AG10803 (cell line): ENCODE results near the gene CDC42EP4.

Experiments used
- DNase-seq: peaks from one replicate; pipeline ENCODE4 v3.0.0; 2010; ENCODE audit warnings: low read depth
- H3K4me3 ChIP-seq: 2 replicates; pipeline ENCODE4 v1.5.1; 2011; ENCODE audit warnings: mild to moderate bottlenecking, low read length, control low read depth
- TF ChIP-seq, protein P1 (sequence below): conservative IDR thresholded peaks from 2 replicates; pipeline ENCODE4 v1.5.1; 2011; ENCODE audit warnings: mild to moderate bottlenecking, low read length, control low read depth, inconsistent platforms

The CDC42EP4 gene, protein sequence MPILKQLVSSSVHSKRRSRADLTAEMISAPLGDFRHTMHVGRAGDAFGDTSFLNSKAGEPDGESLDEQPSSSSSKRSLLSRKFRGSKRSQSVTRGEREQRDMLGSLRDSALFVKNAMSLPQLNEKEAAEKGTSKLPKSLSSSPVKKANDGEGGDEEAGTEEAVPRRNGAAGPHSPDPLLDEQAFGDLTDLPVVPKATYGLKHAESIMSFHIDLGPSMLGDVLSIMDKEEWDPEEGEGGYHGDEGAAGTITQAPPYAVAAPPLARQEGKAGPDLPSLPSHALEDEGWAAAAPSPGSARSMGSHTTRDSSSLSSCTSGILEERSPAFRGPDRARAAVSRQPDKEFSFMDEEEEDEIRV

DNA sequence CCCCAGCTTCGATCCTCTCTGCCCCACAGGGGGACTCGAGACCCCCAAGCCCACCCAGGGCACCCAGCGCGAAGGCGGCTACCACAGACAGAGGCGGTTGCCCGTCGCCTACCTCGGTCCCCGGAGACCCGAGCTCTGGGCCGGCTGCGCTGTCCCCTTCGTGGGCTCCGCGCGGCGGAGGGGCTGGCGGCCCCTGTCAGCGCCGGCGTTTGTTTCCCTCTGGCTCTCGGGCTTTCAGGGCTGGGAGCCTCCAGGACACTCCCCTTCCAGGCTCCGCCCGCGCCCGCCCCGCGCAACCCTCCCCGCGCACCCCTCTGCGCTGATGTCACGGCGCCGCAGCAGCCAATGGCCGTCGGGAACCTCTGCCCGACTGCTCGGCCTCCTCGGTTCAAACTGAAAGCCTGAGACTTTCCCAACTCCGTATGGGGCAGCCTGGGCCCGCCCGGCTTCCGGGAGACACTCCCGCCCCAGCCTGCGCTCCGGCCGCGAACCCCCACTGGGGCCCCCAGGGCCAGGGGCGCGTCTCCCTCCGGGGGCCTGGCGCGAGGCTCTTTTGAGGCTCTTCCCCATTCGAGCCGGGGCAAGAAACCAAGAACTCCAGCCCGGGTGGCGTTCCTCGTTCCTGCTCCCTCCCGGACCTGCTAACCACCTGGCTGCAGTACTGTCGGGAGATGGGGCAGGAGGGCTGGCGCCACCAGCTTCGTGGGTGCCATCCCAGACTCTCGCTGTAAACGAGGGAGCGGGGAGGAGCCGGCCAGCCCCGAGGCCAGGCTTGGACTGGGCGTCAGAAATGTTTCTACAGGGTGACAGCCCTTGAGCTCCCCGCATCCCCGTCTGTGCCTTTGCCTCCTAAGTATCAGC, at the start of gene CDC42EP4:
Gene CDC42EP4, minus strand, starts transcription at position 221 of the 861 bp plus-strand sequence. CDS start 25,501 bp downstream, outside the sequence.
- DNase-seq, result peak; percentile 93
- peak within 1 kb of the TSS; percentile 95 for H3K4me3 ChIP-seq
- TF ChIP-seq, protein P1, sequence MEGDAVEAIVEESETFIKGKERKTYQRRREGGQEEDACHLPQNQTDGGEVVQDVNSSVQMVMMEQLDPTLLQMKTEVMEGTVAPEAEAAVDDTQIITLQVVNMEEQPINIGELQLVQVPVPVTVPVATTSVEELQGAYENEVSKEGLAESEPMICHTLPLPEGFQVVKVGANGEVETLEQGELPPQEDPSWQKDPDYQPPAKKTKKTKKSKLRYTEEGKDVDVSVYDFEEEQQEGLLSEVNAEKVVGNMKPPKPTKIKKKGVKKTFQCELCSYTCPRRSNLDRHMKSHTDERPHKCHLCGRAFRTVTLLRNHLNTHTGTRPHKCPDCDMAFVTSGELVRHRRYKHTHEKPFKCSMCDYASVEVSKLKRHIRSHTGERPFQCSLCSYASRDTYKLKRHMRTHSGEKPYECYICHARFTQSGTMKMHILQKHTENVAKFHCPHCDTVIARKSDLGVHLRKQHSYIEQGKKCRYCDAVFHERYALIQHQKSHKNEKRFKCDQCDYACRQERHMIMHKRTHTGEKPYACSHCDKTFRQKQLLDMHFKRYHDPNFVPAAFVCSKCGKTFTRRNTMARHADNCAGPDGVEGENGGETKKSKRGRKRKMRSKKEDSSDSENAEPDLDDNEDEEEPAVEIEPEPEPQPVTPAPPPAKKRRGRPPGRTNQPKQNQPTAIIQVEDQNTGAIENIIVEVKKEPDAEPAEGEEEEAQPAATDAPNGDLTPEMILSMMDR, result no peak

DNA sequence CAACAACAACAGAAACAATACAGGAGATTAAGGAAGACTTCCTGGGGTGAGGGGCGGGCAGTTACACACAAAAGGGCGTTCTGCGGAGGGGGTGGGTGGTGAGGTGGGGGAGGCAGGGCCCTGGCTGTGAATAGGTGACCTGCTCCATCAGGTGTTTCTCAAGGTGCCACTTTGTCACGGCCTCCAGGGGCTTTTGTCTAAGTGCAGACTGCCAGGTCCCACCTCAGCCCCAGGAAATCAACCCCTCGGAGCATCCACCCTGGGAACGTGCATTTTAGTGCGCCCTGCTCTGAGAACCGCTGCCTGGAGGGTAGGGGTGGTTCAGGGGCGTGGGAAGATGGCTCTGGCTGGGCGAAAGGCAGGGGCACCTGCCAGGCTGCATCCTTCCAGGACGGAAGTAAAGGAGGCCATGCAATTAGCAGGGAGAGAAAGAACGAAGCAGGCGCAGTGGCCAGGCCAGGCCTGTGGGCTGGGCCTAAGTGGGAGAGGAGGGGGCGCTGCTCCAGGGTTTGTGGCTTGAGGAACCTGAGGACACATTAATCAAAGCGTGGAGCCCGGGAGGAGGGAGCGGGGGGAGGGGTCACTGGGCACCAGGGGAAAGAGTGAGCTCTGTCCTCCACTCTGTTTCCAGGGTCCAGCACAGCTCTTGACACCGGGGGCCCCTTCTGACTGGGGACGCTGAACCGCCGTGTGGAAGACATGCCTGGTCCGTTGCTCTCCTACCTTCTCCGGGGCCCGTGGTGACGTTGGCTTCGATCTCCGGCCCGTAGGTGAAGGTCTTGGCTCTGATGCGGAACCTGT, 49.4 kb upstream of the CDC42EP4 start:
- TF ChIP-seq, protein P1, result no peak
- H3K4me3 ChIP-seq, result no peak overlapping the region
- no peak for DNase-seq

DNA sequence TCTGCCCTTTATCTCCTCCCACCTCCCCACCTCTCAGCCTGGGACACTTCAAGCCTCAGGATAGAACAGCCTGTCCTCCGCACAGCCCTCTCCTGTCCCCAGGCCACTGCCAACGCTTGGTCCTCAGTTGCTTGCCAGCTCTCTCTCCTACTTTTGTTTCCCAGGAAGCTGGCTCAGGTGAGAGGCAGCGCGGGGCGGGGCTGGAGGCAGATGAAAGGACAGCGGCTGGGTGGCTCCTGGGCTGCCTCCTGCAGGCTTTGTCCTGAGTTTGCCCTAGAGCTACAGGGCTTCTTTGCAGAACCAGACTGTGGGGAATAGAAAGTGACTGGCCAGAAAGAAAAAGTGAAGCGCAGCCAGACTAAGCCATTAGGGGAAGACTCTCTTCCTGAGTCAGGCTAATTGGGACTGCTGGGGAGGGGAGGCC, 48.2 kb upstream of the CDC42EP4 start:
- TF ChIP-seq, protein P1, result no peak
- H3K4me3 ChIP-seq, result no peak overlapping the region
- no peak for DNase-seq

DNA sequence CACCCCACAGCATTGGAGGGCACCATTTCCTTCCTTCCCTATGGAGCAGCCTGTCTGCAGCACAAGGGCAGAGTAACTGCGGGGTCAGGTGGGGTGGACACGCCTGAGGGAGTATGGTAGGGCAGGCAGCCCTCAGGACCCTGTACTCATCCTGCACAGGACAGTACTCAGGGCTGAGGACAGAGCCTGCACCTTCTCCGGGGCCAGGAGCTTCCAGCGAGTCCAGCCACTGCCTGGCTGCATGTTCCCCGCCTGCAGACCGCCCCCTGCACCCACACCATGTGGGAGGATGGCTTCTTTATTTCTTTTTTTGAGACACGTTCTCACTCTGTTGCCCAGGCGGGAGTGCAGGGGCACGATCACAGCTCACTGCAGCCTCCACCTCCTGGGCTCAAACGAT, 47.6 kb upstream of the CDC42EP4 start:
- H3K4me3 ChIP-seq, result no peak overlapping the region
- TF ChIP-seq, protein P1, result no peak
- no peak for DNase-seq

DNA sequence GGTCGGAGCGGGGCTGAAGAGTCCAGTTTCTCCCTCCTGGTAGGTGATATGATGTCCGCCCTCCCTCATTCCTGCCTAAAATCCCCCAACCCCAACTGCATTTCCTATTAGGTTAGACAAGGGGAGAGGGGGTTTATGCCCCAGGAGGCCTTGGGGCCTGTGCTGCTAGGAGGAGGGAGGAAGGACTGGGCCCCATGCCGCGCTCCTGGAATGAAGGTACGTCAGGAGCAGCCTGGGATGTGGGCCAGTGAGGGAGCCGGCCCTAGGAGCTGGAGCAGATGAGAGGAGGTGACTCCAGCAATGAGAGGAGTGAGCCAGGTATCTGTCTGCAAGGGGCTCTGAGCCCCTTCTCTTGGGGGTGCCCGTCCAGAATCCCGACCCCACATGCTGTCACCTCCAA, 46.9 kb upstream of the CDC42EP4 start:
- no peak overlapping the region for H3K4me3 ChIP-seq
- TF ChIP-seq, protein P1, result no peak
- DNase-seq, result no peak

DNA sequence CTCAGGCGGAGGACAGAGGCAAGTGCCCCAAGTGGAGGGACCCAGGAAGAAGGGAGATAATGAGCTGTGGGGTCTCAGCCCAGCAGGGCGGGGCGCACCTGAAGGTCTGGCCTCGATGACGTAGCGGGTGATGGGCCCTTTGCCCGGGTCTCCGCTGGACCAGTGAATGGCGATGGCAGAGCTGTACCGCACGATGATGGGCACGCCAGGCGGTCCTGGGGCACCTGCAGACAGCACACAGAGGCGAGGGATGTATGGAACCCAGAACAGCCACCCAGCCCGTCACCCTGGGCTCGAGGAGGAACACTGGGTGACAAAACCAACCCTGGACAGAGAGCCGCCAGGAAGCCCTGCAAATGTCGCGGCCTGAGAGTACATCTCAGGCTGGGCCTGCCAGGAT, 46.2 kb upstream of the CDC42EP4 start:
- H3K4me3 ChIP-seq, result no peak overlapping the region
- TF ChIP-seq, protein P1, result no peak
- no peak for DNase-seq
